Effector memory CD4-positive, alpha-beta T cell (primary cell): ENCODE measurements around the gene MYPN.

Source experiments
- DNase-seq, 3 donors: peaks; one replicate each; pipeline ENCODE4 v3.0.0-alpha.2; 2020
- H3K27ac ChIP-seq: 2 replicates; pipeline ENCODE4 v1.7.0; 2013; ENCODE audit warnings: mild to moderate bottlenecking, low read length, moderate library complexity; ENCODE audit not compliant: insufficient read depth, poor library complexity, severe bottlenecking
- H3K27me3 ChIP-seq: replicated peaks from 2 replicates; pipeline ENCODE4 v1.7.0; 2013; ENCODE audit warnings: mild to moderate bottlenecking, low read length; ENCODE audit not compliant: insufficient read depth, control insufficient read depth, poor library complexity, severe bottlenecking
- H3K36me3 ChIP-seq: 2 replicates; pipeline ENCODE4 v1.7.0; 2013; ENCODE audit warnings: mild to moderate bottlenecking, low read length, moderate library complexity; ENCODE audit not compliant: control insufficient read depth, insufficient read depth
- H3K4me1 ChIP-seq: 2 replicates; pipeline ENCODE4 v1.7.0; 2013; ENCODE audit warnings: low read length, mild to moderate bottlenecking; ENCODE audit not compliant: control insufficient read depth, insufficient read depth, poor library complexity, severe bottlenecking
- H3K4me3 ChIP-seq: 2 replicates; pipeline ENCODE4 v1.7.0; 2013; ENCODE audit warnings: low read length, low read depth, mild to moderate bottlenecking; ENCODE audit not compliant: insufficient read depth, poor library complexity, severe bottlenecking
- H3K9me3 ChIP-seq: 2 replicates; pipeline ENCODE4 v1.7.0; 2013; ENCODE audit warnings: mild to moderate bottlenecking, low read length, moderate library complexity; ENCODE audit not compliant: control insufficient read depth

MYPN gene

GRCh38 chr10:68124718-68125117 is 15.4 kb downstream of the MYPN start:
- Histone ChIP-seq H3K4me1 (no peaks in the 10 kb centered on the region), H3K9me3 (no peaks in the 10 kb centered on the region), H3K27me3 (no peaks in the 10 kb centered on the region), H3K36me3 (no peaks in the 10 kb centered on the region), H3K4me3 (no peak overlapping the region), H3K27ac (no peak overlapping the region)
- no peak for DNase-seq

- Histone ChIP-seq H3K4me1 (no peaks in the 10 kb centered on the region), H3K27me3 (no peaks in the 10 kb centered on the region), H3K9me3 (no peaks in the 10 kb centered on the region), H3K4me3 (no peak overlapping the region), H3K27ac (no peak overlapping the region), H3K36me3 (no peaks in the 10 kb centered on the region)
- no peak for DNase-seq
Observed at GRCh38 chr10:68125772-68126171, 16.5 kb downstream of the MYPN start.

- no peak overlapping the region for H3K27ac ChIP-seq
Observed at GRCh38 chr10:68128015-68128414, 18.7 kb downstream of the MYPN start.

GRCh38 chr10:68132391-68132790 is 23.1 kb downstream of the MYPN start:
- Histone ChIP-seq H3K27me3 (no peaks in the 10 kb centered on the region), H3K27ac (no peak overlapping the region), H3K4me1 (no peaks in the 10 kb centered on the region), H3K9me3 (no peaks in the 10 kb centered on the region), H3K4me3 (no peak overlapping the region), H3K36me3 (no peaks in the 10 kb centered on the region)
- no peak for DNase-seq

More at GRCh38 chr10:68128015-68128414, 18.7 kb downstream of the MYPN start:
- Histone ChIP-seq H3K9me3 (no peaks in the 10 kb centered on the region), H3K36me3 (no peaks in the 10 kb centered on the region), H3K4me3 (no peak overlapping the region), H3K4me1 (no peaks in the 10 kb centered on the region), H3K27me3 (no peaks in the 10 kb centered on the region)
- no peak for DNase-seq

- H3K27ac ChIP-seq: no peak overlapping the region
- no peaks in the 10 kb centered on the region for H3K9me3 ChIP-seq
- no peaks in the 10 kb centered on the region for H3K27me3 ChIP-seq
- H3K4me1 ChIP-seq: no peaks in the 10 kb centered on the region
- no peaks in the 10 kb centered on the region for H3K36me3 ChIP-seq
- no peak for DNase-seq
- no peak overlapping the region for H3K4me3 ChIP-seq
Observed at GRCh38 chr10:68133523-68133922, 24.2 kb downstream of the MYPN start.

GRCh38 chr10:68135362-68135761 is 26.1 kb downstream of the MYPN start:
- H3K27me3 ChIP-seq: no peaks in the 10 kb centered on the region
- H3K36me3 ChIP-seq: no peaks in the 10 kb centered on the region
- H3K9me3 ChIP-seq: no peaks in the 10 kb centered on the region
- H3K4me3 ChIP-seq: no peak overlapping the region
- H3K27ac ChIP-seq: no peak overlapping the region
- no peak for DNase-seq
- no peaks in the 10 kb centered on the region for H3K4me1 ChIP-seq

GRCh38 chr10:68135922-68136792 is 26.9 kb downstream of the MYPN start:
- Histone ChIP-seq H3K9me3 (no peaks in the 10 kb centered on the region), H3K4me1 (no peaks in the 10 kb centered on the region), H3K36me3 (no peaks in the 10 kb centered on the region), H3K4me3 (no peak overlapping the region), H3K27ac (no peak overlapping the region), H3K27me3 (no peaks in the 10 kb centered on the region)
- DNase-seq: no peak

GRCh38 chr10:68137171-68137570 is 27.9 kb downstream of the MYPN start:
- DNase-seq: no peak
- Histone ChIP-seq H3K27ac (no peak overlapping the region), H3K4me1 (no peaks in the 10 kb centered on the region)

GRCh38 chr10:68138526-68138925 is 29.2 kb downstream of the MYPN start:
- no peak overlapping the region for H3K4me3 ChIP-seq
- DNase-seq: no peak
- no peak overlapping the region for H3K27ac ChIP-seq
- no peaks in the 10 kb centered on the region for H3K27me3 ChIP-seq
- H3K9me3 ChIP-seq: no peaks in the 10 kb centered on the region
- no peaks in the 10 kb centered on the region for H3K4me1 ChIP-seq
- H3K36me3 ChIP-seq: no peaks in the 10 kb centered on the region

More at GRCh38 chr10:68137171-68137570, 27.9 kb downstream of the MYPN start:
- Histone ChIP-seq H3K36me3 (no peaks in the 10 kb centered on the region), H3K4me3 (no peak overlapping the region), H3K9me3 (no peaks in the 10 kb centered on the region), H3K27me3 (no peaks in the 10 kb centered on the region)

GRCh38 chr10:68139448-68140272 is 30.4 kb downstream of the MYPN start:
- Histone ChIP-seq H3K27ac (no peak overlapping the region), H3K9me3 (no peaks in the 10 kb centered on the region), H3K4me1 (no peaks in the 10 kb centered on the region), H3K4me3 (no peak overlapping the region), H3K27me3 (no peaks in the 10 kb centered on the region), H3K36me3 (no peaks in the 10 kb centered on the region)
- no peak for DNase-seq
